HepG2 (cell line): ENCODE data around the gene VEZF1. TPM values are rescaled to one million over a fixed set of nuclear protein-coding genes. Genes with fewer than 3 reads are reported as not detected.

Experiments used
- ARID5B ChIP-seq: IDR thresholded peaks from 2 replicates; pipeline ENCODE4 v1.4.0; 2020; ENCODE audit warnings: mild to moderate bottlenecking, missing genetic modification reagents
- ELF3 ChIP-seq: IDR thresholded peaks from 2 replicates; pipeline ENCODE4 v1.6.1; 2016; ENCODE audit warnings: missing genetic modification reagents, missing compliant biosample characterization
- HOXA3 ChIP-seq: sonication (generic); formaldehyde crosslinking; IDR thresholded peaks from 2 replicates; pipeline ENCODE4 v1.5.0; 2020; ENCODE audit warnings: missing genetic modification reagents
- KMT2B ChIP-seq: IDR thresholded peaks from 2 replicates; pipeline ENCODE4 v1.6.1; 2016; ENCODE audit warnings: missing genetic modification reagents, missing compliant biosample characterization
- PTBP1 ChIP-seq: fragments of 200-400 bp; formaldehyde crosslinking; IDR thresholded peaks from 2 replicates; pipeline ENCODE4 v1.6.1; 2018; ENCODE audit warnings: low read length, low read depth; ENCODE audit not compliant: poor library complexity, severe bottlenecking
- RAD21 ChIP-seq: fragments of 450-650 bp; formaldehyde crosslinking; IDR thresholded peaks from 2 replicates; pipeline ENCODE4 v1.5.0; 2020; ENCODE audit warnings: mild to moderate bottlenecking
- SOX13 ChIP-seq, 3 experiments: fragments of 450-650 bp in 1 of 3; sonication (generic) in 1 of 3; formaldehyde crosslinking in 1 of 3; IDR thresholded peaks in 2 of 3; conservative IDR thresholded peaks in 1 of 3; 2 replicates each; pipeline versions ENCODE4 v1.5.0 to v1.6.1; 2016 to 2020; ENCODE audit warnings: antibody characterized with exemption in 1 of 3, mild to moderate bottlenecking in 1 of 3, missing compliant biosample characterization in 1 of 3, missing genetic modification reagents in 1 of 3, moderate library complexity in 1 of 3
- SP4 ChIP-seq: sonication (generic); formaldehyde crosslinking; IDR thresholded peaks from 2 replicates; pipeline ENCODE4 v1.8.1; 2023; ENCODE audit warnings: mild to moderate bottlenecking, missing genetic modification reagents
- SP5 ChIP-seq: IDR thresholded peaks from 2 replicates; pipeline ENCODE4 v1.6.1; 2016; ENCODE audit warnings: low read depth, borderline replicate concordance
- STAG1 ChIP-seq: sonication (generic); formaldehyde crosslinking; IDR thresholded peaks from 2 replicates; pipeline ENCODE4 v1.4.0; 2020; ENCODE audit warnings: missing genetic modification reagents
- TCF12 ChIP-seq, 2 experiments: fragments of 450-650 bp in 1 of 2; sonication (generic) in 1 of 2; formaldehyde crosslinking in 1 of 2; IDR thresholded peaks; 2 replicates each; pipeline versions ENCODE4 v1.6.1 to v1.8.0; 2017 to 2022; ENCODE audit warnings: antibody characterized with exemption in 1 of 2, mild to moderate bottlenecking in 1 of 2, missing genetic modification reagents in 1 of 2, moderate library complexity in 1 of 2
- TFAP4 ChIP-seq: sonication (generic); IDR thresholded peaks from 2 replicates; pipeline ENCODE4 v1.6.1; 2016; ENCODE audit warnings: low read depth, borderline replicate concordance
- ZBED4 ChIP-seq: sonication (generic); formaldehyde crosslinking; IDR thresholded peaks from 2 replicates; pipeline ENCODE4 v1.4.0; 2020; ENCODE audit warnings: missing genetic modification reagents, borderline replicate concordance
- ZFP41 ChIP-seq: sonication (generic); formaldehyde crosslinking; IDR thresholded peaks from 2 replicates; pipeline ENCODE4 v1.4.0; 2020; ENCODE audit warnings: mild to moderate bottlenecking, missing genetic modification reagents, borderline replicate concordance
- ZFX ChIP-seq: sonication (generic); formaldehyde crosslinking; IDR thresholded peaks from 2 replicates; pipeline ENCODE4 v1.4.0; 2020; ENCODE audit warnings: mild to moderate bottlenecking, low read depth, missing genetic modification reagents, moderate library complexity
- ZNF33A ChIP-seq: sonication (generic); formaldehyde crosslinking; IDR thresholded peaks from 2 replicates; pipeline ENCODE4 v1.5.1; 2020; ENCODE audit warnings: missing genetic modification reagents, mild to moderate bottlenecking, moderate library complexity, borderline replicate concordance
- ZNF563 ChIP-seq: sonication (generic); formaldehyde crosslinking; IDR thresholded peaks from 2 replicates; pipeline ENCODE4 v1.8.0; 2022; ENCODE audit warnings: mild to moderate bottlenecking, moderate library complexity, missing genetic modification reagents
- ZNF720 ChIP-seq: sonication (generic); formaldehyde crosslinking; IDR thresholded peaks from 2 replicates; pipeline ENCODE4 v1.4.0; 2020; ENCODE audit warnings: missing genetic modification reagents
- ZNF777 ChIP-seq: sonication (generic); formaldehyde crosslinking; IDR thresholded peaks from 2 replicates; pipeline ENCODE4 v1.4.0; 2020; ENCODE audit warnings: missing genetic modification reagents
- ZSCAN25 ChIP-seq: sonication (generic); formaldehyde crosslinking; IDR thresholded peaks from 2 replicates; pipeline ENCODE4 v1.8.0; 2022; ENCODE audit warnings: mild to moderate bottlenecking, missing genetic modification reagents
- polyA plus RNA-seq, 8 experiments: library from polyadenylated mRNA; depleted of rRNA in 3 of 8; stranded (reverse) in 7 of 8; unstranded in 1 of 8; fragments of >200 nt; fragmentation: Illumina TruSeq in 4 of 8; extraction: Trizol in 4 of 8; gene quantifications; 2 replicates each; pipeline versions ENCODE4 v1.2.1 to v1.2.3, GENCODE V29; 2011 to 2016; ENCODE audit warnings: low read depth in 4 of 8, missing spikeins in 1 of 8, mixed read lengths in 1 of 8; ENCODE audit not compliant: insufficient read depth in 1 of 8
- total RNA-seq, 5 experiments: library from RNA; depleted of rRNA; stranded (reverse); fragments of >200 nt; fragmentation: Illumina TruSeq; extraction: Trizol; gene quantifications; 2 replicates each; pipeline ENCODE4 v1.2.3, GENCODE V29; 2016; ENCODE audit warnings: low read depth in 1 of 5

VEZF1 gene
- total and polyA plus RNA-seq, 2 of the 13 experiments (the other 11 are each of a cell fraction or from before 2014, with no cell fraction given), result 45.9 to 49.7 TPM

GRCh38 chr17:57955183-57955931 lies 32.7 kb downstream of the VEZF1 start, which contains the start of gene CUEDC1 (continued):
- TF ChIP-seq SP4 (CRISPR knock-in tag) (no peak), ELF3 (CRISPR knock-in tag) (peak; percentile 21; the same call in 1 of the 2 replicates), PTBP1 (no peak), HOXA3 (CRISPR knock-in tag) (peak; percentile 43; the same call in 1 of the 2 replicates), ARID5B (0 out of 2 replicates have a peak, but pooled peaks have one; percentile 10), KMT2B (peak; percentile 37; the same call in 1 of the 2 replicates), RAD21 (CRISPR knock-in tag) (0 out of 2 replicates have a peak, but pooled peaks have one; percentile 6), ZNF777 (CRISPR knock-in tag) (peak; percentile 75; the same call in 1 of the 2 replicates), ZBED4 (CRISPR knock-in tag) (0 out of 2 replicates have a peak, but pooled peaks have one; percentile 22), ZSCAN25 (0 out of 2 replicates have a peak, but pooled peaks have one; percentile 27), ZNF720 (CRISPR knock-in tag) (no peak), ZNF33A (no peak), TFAP4 (peak; percentile 46; the same call in 1 of the 2 replicates), ZNF563 (0 out of 2 replicates have a peak, but pooled peaks have one; percentile 54), ZFP41 (0 out of 2 replicates have a peak, but pooled peaks have one; percentile 33), SOX13 (IDR thresholded peaks at IDR 0.05) (no peak), SOX13 (CRISPR knock-in tag; conservative IDR thresholded peaks at IDR 0.05 in 1 of 2, IDR thresholded peaks at IDR 0.05 in 1 of 2) (peak in 1 of 2 experiments; percentile 32; a peak in 1 of 4 replicates), TCF12 (IDR thresholded peaks at IDR 0.05) (no peak), TCF12 (CRISPR knock-in tag; IDR thresholded peaks at IDR 0.05) (no peak), ZFX (peak; percentile 23; the same call in 1 of the 2 replicates), SP5 (CRISPR knock-in tag) (peak; percentile 68; the same call in 1 of the 2 replicates), STAG1 (peak; percentile 34)
